GM20000 (cell line): ENCODE results near the gene PCDHB7.
"Not testable (repeated sequence)": the region's sequence is repeated elsewhere in the genome, so short reads cannot be mapped to it uniquely, and the experiment has no call there.

Experiments used
- DNase-seq: peaks from one replicate; pipeline ENCODE4 v3.0.0; 2012; ENCODE audit warnings: low spot score
- CTCF ChIP-seq: IDR thresholded peaks from 2 replicates; pipeline ENCODE4 v1.5.1; 2012; ENCODE audit warnings: mild to moderate bottlenecking, control low read depth; ENCODE audit errors: extremely low read depth, missing control alignments

PCDHB7 gene

GRCh38 chr5:141172381-141173204 is at the start of gene PCDHB7:
TSS of gene PCDHB7 (plus strand) at chr5:141172644. CDS start at chr5:141172836, 192 bp downstream.
- no peak for DNase-seq
- TF ChIP-seq CTCF = no peak

GRCh38 chr5:141123396-141124135 is 48.9 kb upstream of the PCDHB7 start:
- not testable (repeated sequence) for DNase-seq

GRCh38 chr5:141127305-141127704 is 45.1 kb upstream of the PCDHB7 start:
- DNase-seq = no peak
- TF ChIP-seq CTCF = no peak

- TF ChIP-seq CTCF = peak; percentile 5
- DNase-seq = no peak
These were observed 37.3 kb upstream of the PCDHB7 start, which contains the start of gene PCDHB5 for GRCh38 chr5:141135030-141135717. TSS of gene PCDHB5 (plus strand) at chr5:141135206. CDS start at chr5:141135435, 229 bp downstream.

GRCh38 chr5:141135718-141136266 is 36.7 kb upstream of the PCDHB7 start:
- no peak for TF ChIP-seq CTCF
- no peak for DNase-seq

GRCh38 chr5:141137346-141137745 is 35.1 kb upstream of the PCDHB7 start:
- not testable (repeated sequence) for DNase-seq

GRCh38 chr5:141149812-141150211 is 22.6 kb upstream of the PCDHB7 start, which contains the start of gene PCDHB6:
TSS of gene PCDHB6 (plus strand) at chr5:141150057. CDS start at chr5:141150258, 201 bp downstream.
- no peak for DNase-seq
- no peak for TF ChIP-seq CTCF
